IMR-90 (cell line): Measurements from ENCODE around the gene ERMP1. TPM values are rescaled to one million over a fixed set of nuclear protein-coding genes. Genes with fewer than 3 reads are reported as not detected.

ENCODE experiments used
- ATAC-seq: fragments of 200-7000 bp; cut with Tn5 transposase; 2 replicates; pipeline ENCODE4 v1.9.1; 2020; ENCODE audit warnings: low read depth, mild to moderate bottlenecking, moderate library complexity
- BruUV-seq: library from RNA; stranded (reverse); fragments of 400-500 nt; replicated peaks from 2 replicates; lab custom pipeline; 2021; lab: Mats Ljungman, UMichigan
- CTCF ChIA-PET: fragments of 300-600 bp; formaldehyde crosslinking; extraction: SDS; loops from one replicate; lab custom pipeline; 2021; ENCODE audit warnings: antibody characterized with exemption; lab: Yijun Ruan, JAX
- POLR2A ChIA-PET: fragments of 300-600 bp; sonication (Branson Sonifier 250); formaldehyde crosslinking; loops from one replicate; lab custom pipeline; 2022; ENCODE audit warnings: antibody characterized with exemption; ENCODE audit not compliant: unreplicated experiment; lab: Charles Lee
- DNase-seq: peaks from one replicate; pipeline ENCODE4 v3.0.0; 2013
- H2AFZ ChIP-seq: replicated peaks from 2 replicates; pipeline ENCODE3; 2013; ENCODE audit warnings: low read length, mild to moderate bottlenecking; ENCODE audit not compliant: poor library complexity
- H2AK5ac ChIP-seq: 2 replicates; pipeline ENCODE4 v1.6.1; 2013; ENCODE audit warnings: low read depth, low read length, inconsistent platforms
- H2AK9ac ChIP-seq: replicated peaks from 2 replicates; pipeline ENCODE3; 2013; ENCODE audit warnings: mild to moderate bottlenecking, low read depth, low read length, moderate library complexity; ENCODE audit not compliant: poor library complexity
- H2BK120ac ChIP-seq: 2 replicates; pipeline ENCODE4 v1.6.1; 2013; ENCODE audit warnings: low read depth, low read length, inconsistent platforms
- H2BK15ac ChIP-seq: 3 replicates; pipeline ENCODE4 v1.6.1; 2013; ENCODE audit warnings: low read depth, low read length, inconsistent platforms
- H2BK20ac ChIP-seq: 2 replicates; pipeline ENCODE4 v1.6.1; 2013; ENCODE audit warnings: low read depth, mild to moderate bottlenecking, inconsistent platforms, low read length, moderate library complexity
- H2BK5ac ChIP-seq: 2 replicates; pipeline ENCODE4 v1.6.1; 2013; ENCODE audit warnings: mild to moderate bottlenecking, low read depth, low read length, inconsistent platforms; ENCODE audit not compliant: poor library complexity, severe bottlenecking
- H3K14ac ChIP-seq: replicated peaks from 2 replicates; pipeline ENCODE4 v1.6.1; 2013; ENCODE audit warnings: low read depth, low read length, inconsistent platforms
- H3K18ac ChIP-seq: 2 replicates; pipeline ENCODE4 v1.6.1; 2013; ENCODE audit warnings: low read depth, low read length, control low read depth
- H3K23ac ChIP-seq: 2 replicates; pipeline ENCODE4 v1.6.1; 2013; ENCODE audit warnings: low read depth, low read length, inconsistent platforms
- H3K27ac ChIP-seq: 2 replicates; pipeline ENCODE4 v1.5.1; 2013; ENCODE audit warnings: mild to moderate bottlenecking, control low read depth, low read length; ENCODE audit not compliant: insufficient read depth
- H3K27me3 ChIP-seq: 2 replicates; pipeline ENCODE4 v1.6.1; 2013; ENCODE audit warnings: low read length; ENCODE audit not compliant: control insufficient read depth, insufficient read depth
- H3K36me3 ChIP-seq: 2 replicates; pipeline ENCODE4 v1.6.1; 2013; ENCODE audit warnings: low read length, mixed read lengths; ENCODE audit not compliant: control insufficient read depth, insufficient read depth
- H3K4ac ChIP-seq: 2 replicates; pipeline ENCODE4 v1.6.1; 2013; ENCODE audit warnings: low read depth, low read length, inconsistent platforms
- H3K4me1 ChIP-seq: 2 replicates; pipeline ENCODE4 v1.6.1; 2013; ENCODE audit warnings: low read length, mixed read lengths; ENCODE audit not compliant: control insufficient read depth, insufficient read depth
- H3K4me2 ChIP-seq: 2 replicates; pipeline ENCODE4 v1.6.1; 2013; ENCODE audit warnings: low read depth, mild to moderate bottlenecking, control low read depth, low read length, moderate library complexity
- H3K4me3 ChIP-seq: 2 replicates; pipeline ENCODE4 v1.5.1; 2013; ENCODE audit warnings: low read depth, mild to moderate bottlenecking, control low read depth, low read length, moderate library complexity; ENCODE audit not compliant: insufficient read depth
- H3K56ac ChIP-seq: 2 replicates; pipeline ENCODE4 v1.6.1; 2013; ENCODE audit warnings: low read length, inconsistent platforms; ENCODE audit not compliant: insufficient read depth; ENCODE audit errors: extremely low read depth
- H3K79me1 ChIP-seq, 2 experiments: 2 replicates each; pipeline ENCODE4 v1.6.1; 2013; ENCODE audit warnings: low read length in 2 of 2, inconsistent platforms in 1 of 2, low read depth in 1 of 2
- H3K9ac ChIP-seq: 2 replicates; pipeline ENCODE4 v1.6.1; 2013; ENCODE audit warnings: low read depth, low read length, control low read depth
- H3K9me1 ChIP-seq: 2 replicates; pipeline ENCODE4 v1.6.1; 2013; ENCODE audit warnings: low read length, inconsistent platforms; ENCODE audit not compliant: insufficient read depth
- H3K9me3 ChIP-seq: 2 replicates; pipeline ENCODE4 v1.6.1; 2013; ENCODE audit warnings: low read length; ENCODE audit not compliant: control insufficient read depth, insufficient read depth
- H4K20me1 ChIP-seq: 2 replicates; pipeline ENCODE4 v1.6.1; 2013; ENCODE audit warnings: low read length, inconsistent platforms; ENCODE audit not compliant: insufficient read depth
- H4K5ac ChIP-seq: 2 replicates; pipeline ENCODE4 v1.6.1; 2013; ENCODE audit warnings: mild to moderate bottlenecking, low read depth, low read length, control low read depth
- H4K8ac ChIP-seq, 2 experiments: 2 replicates each; pipeline ENCODE4 v1.6.1; 2013; ENCODE audit warnings: low read depth in 2 of 2, low read length in 2 of 2, control low read depth in 1 of 2, inconsistent platforms in 1 of 2
- H4K91ac ChIP-seq: 2 replicates; pipeline ENCODE4 v1.6.1; 2013; ENCODE audit warnings: low read depth, low read length, inconsistent platforms; ENCODE audit not compliant: insufficient read depth
- CEBPB ChIP-seq: IDR thresholded peaks from 2 replicates; pipeline ENCODE4 v1.6.1; 2012; ENCODE audit warnings: low read depth, low read length, improper control_type of control experiment
- ELK1 ChIP-seq: fragments of 150-350 bp; IDR thresholded peaks from 2 replicates; pipeline ENCODE4 v1.6.1; 2016; ENCODE audit warnings: low read depth, mild to moderate bottlenecking, low read length, moderate library complexity, borderline replicate concordance
- MAZ ChIP-seq: IDR thresholded peaks from 2 replicates; pipeline ENCODE4 v1.6.1; 2012; ENCODE audit warnings: low read depth, mild to moderate bottlenecking, low read length, improper control_type of control experiment, moderate library complexity, borderline replicate concordance
- RCOR1 ChIP-seq: IDR thresholded peaks from 2 replicates; pipeline ENCODE4 v1.6.1; 2012; ENCODE audit warnings: mild to moderate bottlenecking, low read length, improper control_type of control experiment; ENCODE audit not compliant: insufficient replicate concordance
- SMC3 ChIP-seq: fragments of 150-350 bp; IDR thresholded peaks from 2 replicates; pipeline ENCODE4 v1.6.1; 2016; ENCODE audit warnings: low read depth, mild to moderate bottlenecking, antibody characterized with exemption, low read length, moderate library complexity
- USF2 ChIP-seq: fragments of 150-350 bp; IDR thresholded peaks from 2 replicates; pipeline ENCODE4 v1.6.1; 2017; ENCODE audit warnings: mild to moderate bottlenecking, antibody characterized with exemption, low read length, low read depth
- WGBS, 2 experiments: methylation state at CpG; one replicate each; pipeline versions ENCODE4 v1.1.5 to v1.1.7; 2013; ENCODE audit warnings: missing lambda C conversion rate in 2 of 2; ENCODE audit not compliant: insufficient read length in 1 of 2; ENCODE audit errors: extremely low coverage in 2 of 2; 5-methylcytosine and 5-hydroxymethylcytosine counted together
- dilution Hi-C: fragments of 300-500 bp; cut with HindIII; formaldehyde crosslinking; loops from one replicate; pipeline ENCODE4 v1.14.3; 2018; ENCODE audit warnings: low sequenced_read_pairs; ENCODE audit not compliant: unreplicated experiment
- in situ Hi-C: fragments of 300-500 bp; cut with MboI; formaldehyde crosslinking; loops from 3 replicates; pipeline ENCODE4 v1.14.3; 2019; ENCODE audit warnings: low sequenced_read_pairs, inconsistent platforms, mixed read lengths
- intact Hi-C: fragments of 100-400 bp; cut with micrococcal nuclease; formaldehyde crosslinking; loops from 2 replicates; pipeline ENCODE4 v1.10.0; 2022
- polyA plus RNA-seq, 3 experiments: library from polyadenylated mRNA; depleted of rRNA; stranded (reverse); fragments of >200 nt; gene quantifications; 2 replicates each; pipeline ENCODE4 v1.2.3, GENCODE V29; 2012; ENCODE audit warnings: low replicate concordance in 1 of 3
- total RNA-seq: library from RNA; depleted of rRNA; stranded (reverse); fragments of >200 nt; gene quantifications from 2 replicates; pipeline ENCODE4 v1.2.3, GENCODE V29; 2012

ERMP1 gene
- total and polyA plus RNA-seq, 2 of the 4 experiments (the other 2 are of a cell fraction): 2.2 to 4.7 TPM

- Histone ChIP-seq H2AFZ (no peak overlapping the region), H4K5ac (no peak overlapping the region), H3K23ac (no peak overlapping the region), H3K18ac (no peak overlapping the region), H2AK5ac (no peak overlapping the region), H3K79me1 (no peaks in the 10 kb centered on the region), H3K14ac (no peak overlapping the region), H3K56ac (no peak overlapping the region), H2BK15ac (no peak overlapping the region), H3K36me3 (no peaks in the 10 kb centered on the region; the same call in 1 of the 2 replicates), H2BK20ac (no peak overlapping the region), H3K4me1 (no peaks in the 10 kb centered on the region), H4K20me1 (no peaks in the 10 kb centered on the region), H2BK120ac (no peak overlapping the region), H3K9ac (no peak overlapping the region), H2BK5ac (no peak overlapping the region), H4K91ac (no peak overlapping the region), H3K4me3 (no peak overlapping the region), H3K27me3 (no peaks in the 10 kb centered on the region), H2AK9ac (no peak overlapping the region), H4K8ac (no peak overlapping the region), H3K27ac (no peak overlapping the region), H3K4me2 (no peak overlapping the region), H3K9me3 (no peaks in the 10 kb centered on the region), H3K9me1 (no peaks in the 10 kb centered on the region), H3K4ac (no peak overlapping the region)
- TF ChIP-seq RCOR1 (no peak), ELK1 (no peak), CEBPB (no peak), USF2 (no peak), SMC3 (no peak), MAZ (no peak)
- ChIA-PET POLR2A (no interaction called here), CTCF (interaction anchor here (0.6 to 1.5 kb wide), 15 partner anchors 10 to 256 kb away, joined by 3 to 6 read pairs (median 3); partner anchors contain the start of gene ERMP1)
- DNase-seq (no peak), ATAC-seq (no peak)
- no CpG with 5 or more reads among the region's 2 CpGs for WGBS, 2 experiments
- in situ Hi-C loops: no loop called here
- no TSS peak for BruUV-seq
- dilution Hi-C loops: no loop called here
- intact Hi-C loops: loop anchor here (2.0 to 10.0 kb wide), 2 partner anchors 208 to 506 kb away; no protein-coding TSS in a partner anchor
These were observed 34.3 kb downstream of the ERMP1 start for GRCh38 chr9:5798581-5798980.
